SU-DHL-6 (cell line): ENCODE data around the gene ISLR2.

ENCODE experiments used
- H2AFZ ChIP-seq: fragments of 200-600 bp; sonication (generic); 2 replicates; pipeline ENCODE4 v1.6.1; 2014; ENCODE audit warnings: low read depth, mild to moderate bottlenecking, moderate library complexity, mixed read lengths, antibody characterized with exemption, low read length; ENCODE audit not compliant: severe bottlenecking
- H3F3A ChIP-seq: fragments of 200-600 bp; shearing (Covaris generic); 2 replicates; pipeline ENCODE4 v1.6.0; 2016; ENCODE audit warnings: antibody characterized with exemption, mild to moderate bottlenecking; ENCODE audit not compliant: insufficient read depth
- H3K27ac ChIP-seq: fragments of 200-600 bp; sonication (generic); 2 replicates; pipeline ENCODE4 v1.5.1; 2016; ENCODE audit warnings: low read depth, mild to moderate bottlenecking, low read length, moderate library complexity, mixed read lengths
- H3K27me3 ChIP-seq: fragments of 200-600 bp; sonication (generic), shearing (Covaris generic); 2 replicates; pipeline ENCODE4 v1.6.0; 2014; ENCODE audit warnings: mild to moderate bottlenecking, low read length
- H3K36me3 ChIP-seq: fragments of 200-600 bp; sonication (generic); 2 replicates; pipeline ENCODE4 v1.6.1; 2014; ENCODE audit warnings: mild to moderate bottlenecking, low read length, mixed read lengths
- H3K4me2 ChIP-seq: fragments of 300-600, 200-600 bp; shearing (Covaris generic), sonication (generic); 2 replicates; pipeline ENCODE4 v1.6.0; 2014; ENCODE audit warnings: low read length, low read depth, mild to moderate bottlenecking; ENCODE audit not compliant: poor library complexity, severe bottlenecking
- H3K4me3 ChIP-seq: fragments of 200-600 bp; sonication (generic); 2 replicates; pipeline ENCODE4 v1.5.1; 2014; ENCODE audit warnings: antibody characterized with exemption, low read length, mild to moderate bottlenecking, mixed read lengths; ENCODE audit not compliant: insufficient read depth, poor library complexity, severe bottlenecking
- H3K79me2 ChIP-seq: fragments of 200-600 bp; sonication (generic); 2 replicates; pipeline ENCODE4 v1.6.1; 2014; ENCODE audit warnings: mild to moderate bottlenecking, low read length, moderate library complexity; ENCODE audit not compliant: insufficient read depth
- H3K9ac ChIP-seq: fragments of 200-600 bp; sonication (generic); 2 replicates; pipeline ENCODE4 v1.7.0; 2014; ENCODE audit warnings: mild to moderate bottlenecking, low read length
- H3K9me2 ChIP-seq: fragments of 200-600 bp; sonication (generic); replicated peaks from 2 replicates; pipeline ENCODE4 v1.6.1; 2014; ENCODE audit warnings: low read length; ENCODE audit not compliant: insufficient read depth
- H3K9me3 ChIP-seq: fragments of 200-600 bp; sonication (generic); 2 replicates; pipeline ENCODE4 v1.6.1; 2014; ENCODE audit warnings: low read length, mixed read lengths; ENCODE audit not compliant: insufficient read depth
- H4K20me1 ChIP-seq: fragments of 200-600 bp; sonication (generic); 2 replicates; pipeline ENCODE4 v1.6.1; 2014; ENCODE audit warnings: low read depth, mild to moderate bottlenecking, antibody characterized with exemption, low read length, moderate library complexity, mixed read lengths
- EZH2phosphoT487 ChIP-seq: fragments of 200-600 bp; sonication (generic), shearing (Covaris generic); conservative IDR thresholded peaks from 2 replicates; pipeline ENCODE4 v1.6.1; 2018; ENCODE audit warnings: mild to moderate bottlenecking, antibody characterized with exemption, low read length, moderate library complexity, mixed read lengths
- TF ChIP-seq, protein P1 (sequence below): fragments of 200-600 bp; sonication (generic); IDR thresholded peaks from one replicate; pipeline ENCODE4 v1.5.1; 2017; ENCODE audit warnings: antibody characterized with exemption, mild to moderate bottlenecking, low read length, moderate library complexity; ENCODE audit not compliant: insufficient read depth, poor library complexity, severe bottlenecking

ISLR2 gene

DNA sequence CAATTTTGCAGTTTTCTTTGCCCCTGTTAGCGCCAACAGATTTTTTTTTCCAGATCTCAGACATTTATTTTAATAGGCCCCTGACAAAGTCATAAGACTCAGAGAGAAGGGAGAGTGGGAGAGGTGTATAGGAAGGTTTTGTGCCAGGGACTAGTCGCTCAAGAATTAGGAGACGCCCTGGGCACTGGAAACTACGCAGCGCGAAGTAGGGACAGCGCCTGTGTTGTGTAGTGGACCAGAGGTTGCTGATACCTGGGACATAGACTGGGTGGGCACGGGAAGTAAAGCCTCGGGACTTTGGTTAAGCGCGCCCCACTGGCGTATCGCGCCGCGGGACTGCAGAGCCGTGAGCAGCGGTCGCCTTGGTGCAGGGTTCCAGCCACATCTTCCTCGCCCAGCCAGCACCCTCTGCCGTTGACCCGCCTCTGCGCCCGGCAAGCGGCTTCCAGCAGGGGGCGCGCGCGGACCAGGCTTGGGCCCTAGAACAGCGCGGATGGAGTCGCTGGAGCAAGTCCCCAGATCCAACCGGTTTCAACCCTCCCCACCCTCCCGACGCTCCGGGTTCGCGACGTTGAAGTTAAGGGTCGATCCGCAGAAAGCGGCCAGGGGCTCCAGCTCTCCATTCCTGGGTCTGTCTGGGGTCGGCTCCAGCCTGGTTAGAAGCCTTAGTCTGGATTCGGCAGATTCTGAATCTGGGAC, 3.0 kb upstream of the ISLR2 start:
- Histone ChIP-seq H3K4me3 (no peak overlapping the region), H3K9ac (no peak overlapping the region), H3F3A (no peaks in the 10 kb centered on the region), H3K27ac (no peak overlapping the region), H3K36me3 (no peaks in the 10 kb centered on the region), H3K4me2 (no peak overlapping the region), H3K9me2 (no peaks in the 10 kb centered on the region), H3K27me3 (no peaks in the 10 kb centered on the region), H2AFZ (no peak overlapping the region), H3K79me2 (no peaks in the 10 kb centered on the region), H4K20me1 (no peaks in the 10 kb centered on the region), H3K9me3 (no peaks in the 10 kb centered on the region)
- no peak for TF ChIP-seq EZH2phosphoT487
- TF ChIP-seq, protein P1, sequence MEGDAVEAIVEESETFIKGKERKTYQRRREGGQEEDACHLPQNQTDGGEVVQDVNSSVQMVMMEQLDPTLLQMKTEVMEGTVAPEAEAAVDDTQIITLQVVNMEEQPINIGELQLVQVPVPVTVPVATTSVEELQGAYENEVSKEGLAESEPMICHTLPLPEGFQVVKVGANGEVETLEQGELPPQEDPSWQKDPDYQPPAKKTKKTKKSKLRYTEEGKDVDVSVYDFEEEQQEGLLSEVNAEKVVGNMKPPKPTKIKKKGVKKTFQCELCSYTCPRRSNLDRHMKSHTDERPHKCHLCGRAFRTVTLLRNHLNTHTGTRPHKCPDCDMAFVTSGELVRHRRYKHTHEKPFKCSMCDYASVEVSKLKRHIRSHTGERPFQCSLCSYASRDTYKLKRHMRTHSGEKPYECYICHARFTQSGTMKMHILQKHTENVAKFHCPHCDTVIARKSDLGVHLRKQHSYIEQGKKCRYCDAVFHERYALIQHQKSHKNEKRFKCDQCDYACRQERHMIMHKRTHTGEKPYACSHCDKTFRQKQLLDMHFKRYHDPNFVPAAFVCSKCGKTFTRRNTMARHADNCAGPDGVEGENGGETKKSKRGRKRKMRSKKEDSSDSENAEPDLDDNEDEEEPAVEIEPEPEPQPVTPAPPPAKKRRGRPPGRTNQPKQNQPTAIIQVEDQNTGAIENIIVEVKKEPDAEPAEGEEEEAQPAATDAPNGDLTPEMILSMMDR, result peak; percentile 83

DNA sequence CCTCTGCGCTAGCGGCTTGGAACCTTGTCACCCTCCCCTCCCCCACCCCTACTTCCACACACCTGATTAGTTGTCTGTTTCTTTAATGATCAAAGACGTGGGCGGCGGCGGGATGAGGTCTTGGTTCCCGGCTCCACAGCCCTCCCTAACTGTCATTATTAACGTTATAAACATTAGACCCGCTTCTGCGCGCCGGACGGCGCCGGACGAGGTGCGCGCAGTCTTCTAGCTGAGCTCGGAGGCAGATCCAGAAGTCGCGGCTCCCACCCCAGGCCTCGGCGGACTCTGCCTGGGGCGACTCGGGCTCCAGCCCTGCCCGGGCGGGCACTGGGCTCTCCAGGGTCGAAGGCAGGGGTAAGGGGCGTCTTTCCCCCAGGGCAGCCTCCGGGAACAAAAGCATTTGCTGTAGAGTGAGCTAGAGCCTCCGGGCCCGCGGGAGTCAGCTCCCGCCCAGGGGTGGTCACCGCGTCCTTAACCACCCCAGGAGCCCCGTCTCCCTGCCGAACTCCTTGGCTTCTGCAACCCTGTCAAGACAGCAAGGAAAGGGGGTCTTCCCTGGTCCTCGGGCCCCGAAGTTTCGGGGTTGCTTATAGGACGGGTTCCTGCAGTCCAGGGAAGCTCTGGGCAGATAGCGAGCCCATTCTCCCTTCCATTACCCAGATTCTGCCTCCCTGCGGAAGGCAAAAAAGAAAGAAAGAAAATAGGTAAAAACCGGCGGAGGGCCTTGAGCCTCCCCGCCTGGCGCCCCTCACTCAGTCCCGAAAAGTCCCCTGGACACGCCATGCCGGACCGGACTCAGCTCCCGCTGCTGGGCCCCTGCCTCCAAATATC, 2.2 kb upstream of the ISLR2 start:
- TF ChIP-seq EZH2phosphoT487, result no peak
- TF ChIP-seq, protein P1, result no peak
- H3K27me3 ChIP-seq, result no peaks in the 10 kb centered on the region

DNA sequence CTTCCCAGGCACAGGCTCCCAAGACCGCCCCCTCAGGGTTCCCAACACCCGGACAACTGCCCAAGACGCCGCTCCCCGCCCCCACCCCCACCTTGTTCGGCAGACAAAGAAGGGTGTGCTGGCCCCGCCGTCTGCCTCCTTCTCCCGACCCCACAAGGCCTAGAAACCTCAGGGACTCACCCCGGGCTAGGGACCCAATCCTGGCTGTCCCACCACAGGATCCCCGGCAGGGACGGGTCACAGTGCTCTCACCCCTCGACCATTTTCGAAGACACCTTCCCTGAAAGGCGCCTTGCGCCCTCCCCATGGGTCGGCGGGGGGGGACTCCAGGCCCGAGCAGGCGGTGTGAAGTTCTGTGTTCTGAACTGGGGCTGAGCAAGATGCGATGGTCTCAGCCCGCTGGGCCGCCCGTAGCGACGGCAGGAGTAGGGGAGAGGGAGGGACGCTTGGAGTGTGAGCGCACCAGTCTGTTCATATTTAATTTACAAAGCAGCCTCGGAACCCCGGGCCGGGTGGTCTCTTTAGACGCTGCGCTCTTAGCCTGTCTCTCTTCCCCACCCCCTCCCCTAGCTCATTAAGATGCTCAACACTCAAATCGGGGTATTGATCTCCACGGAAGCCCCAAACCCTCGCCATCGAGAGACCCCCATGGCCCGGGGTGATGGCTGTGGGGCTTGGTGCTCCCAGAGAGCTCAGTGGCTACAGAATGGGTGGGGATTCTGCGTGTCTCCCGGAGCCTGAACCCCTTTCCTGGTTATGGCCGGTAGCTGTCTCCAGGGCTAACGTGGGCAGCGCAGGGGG, 1.4 kb upstream of the ISLR2 start:
- no peaks in the 10 kb centered on the region for H3F3A ChIP-seq
- H3K36me3 ChIP-seq, result no peaks in the 10 kb centered on the region
- H4K20me1 ChIP-seq, result no peaks in the 10 kb centered on the region
- no peaks in the 10 kb centered on the region for H3K27me3 ChIP-seq
- no peaks in the 10 kb centered on the region for H3K9me2 ChIP-seq
- no peak overlapping the region for H3K4me3 ChIP-seq
- no peaks in the 10 kb centered on the region for H3K79me2 ChIP-seq
- H3K9me3 ChIP-seq, result no peaks in the 10 kb centered on the region
- no peak overlapping the region for H2AFZ ChIP-seq
- H3K4me2 ChIP-seq, result no peak overlapping the region
- no peak overlapping the region for H3K27ac ChIP-seq
- H3K9ac ChIP-seq, result no peak overlapping the region
- TF ChIP-seq, protein P1, result no peak
- TF ChIP-seq EZH2phosphoT487, result no peak

More for the DNA sequence above, 2.2 kb upstream of the ISLR2 start:
- Histone ChIP-seq H4K20me1 (no peaks in the 10 kb centered on the region), H3K9me2 (no peaks in the 10 kb centered on the region), H3K9ac (no peak overlapping the region), H3K79me2 (no peaks in the 10 kb centered on the region), H3F3A (no peaks in the 10 kb centered on the region), H2AFZ (no peak overlapping the region), H3K4me2 (no peak overlapping the region), H3K27ac (no peak overlapping the region), H3K4me3 (no peak overlapping the region), H3K36me3 (no peaks in the 10 kb centered on the region), H3K9me3 (no peaks in the 10 kb centered on the region)
